Stimulated activated CD8-positive, alpha-beta memory T cell treated with anti-CD3 and anti-CD28 coated beads, Interleukin-4, amount 100 ng/mL, for 24 hours (primary cell): ENCODE measurements around the gene GPAT3.
"Not testable (repeated sequence)": the region's sequence is repeated elsewhere in the genome, so short reads cannot be mapped to it uniquely, and the experiment has no call there.

Experiments used
- DNase-seq: peaks from one replicate; pipeline ENCODE4 v3.0.0-alpha.2; 2020; ENCODE audit warnings: low read depth

The GPAT3 gene

DNA sequence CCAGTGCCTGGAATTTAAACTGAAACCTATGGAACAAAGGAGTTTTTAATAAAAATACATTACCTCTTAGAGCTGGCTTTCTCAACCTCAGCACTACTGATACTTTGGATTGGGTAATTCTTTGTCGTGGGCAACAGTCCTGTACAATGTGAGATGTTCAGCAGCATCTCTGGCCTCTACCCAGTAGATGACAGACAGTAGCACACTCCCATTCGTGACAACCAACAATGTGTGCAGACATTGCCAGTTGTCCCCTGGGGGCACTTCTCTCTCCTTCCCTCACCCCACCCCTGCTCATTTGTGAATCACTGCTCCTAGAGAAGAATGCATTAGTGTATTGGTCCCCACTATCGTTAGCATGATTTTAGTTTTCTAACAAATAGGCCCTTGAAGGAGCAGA lies 16.2 kb downstream of the GPAT3 start:
- DNase-seq: no peak

DNA sequence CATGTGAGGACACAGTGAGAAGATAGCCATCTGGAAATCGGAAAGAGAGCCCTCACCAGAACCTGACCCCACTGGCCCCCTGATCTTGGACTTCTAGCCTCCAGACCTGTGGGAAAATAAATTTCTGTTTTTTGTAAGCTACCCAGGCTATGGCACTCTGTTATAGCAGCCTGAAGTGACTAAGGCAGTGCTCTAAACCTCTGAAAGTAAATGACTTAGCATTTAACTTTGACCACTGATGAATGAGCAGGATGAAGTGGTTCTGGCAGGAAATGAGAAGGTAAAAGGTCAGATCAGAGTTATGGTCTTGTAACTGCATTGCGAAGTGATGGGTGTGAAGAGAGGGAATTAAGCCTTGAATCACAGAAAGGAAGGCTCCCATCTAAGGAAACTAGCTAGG lies 17.0 kb downstream of the GPAT3 start:
- DNase-seq: no peak

DNA sequence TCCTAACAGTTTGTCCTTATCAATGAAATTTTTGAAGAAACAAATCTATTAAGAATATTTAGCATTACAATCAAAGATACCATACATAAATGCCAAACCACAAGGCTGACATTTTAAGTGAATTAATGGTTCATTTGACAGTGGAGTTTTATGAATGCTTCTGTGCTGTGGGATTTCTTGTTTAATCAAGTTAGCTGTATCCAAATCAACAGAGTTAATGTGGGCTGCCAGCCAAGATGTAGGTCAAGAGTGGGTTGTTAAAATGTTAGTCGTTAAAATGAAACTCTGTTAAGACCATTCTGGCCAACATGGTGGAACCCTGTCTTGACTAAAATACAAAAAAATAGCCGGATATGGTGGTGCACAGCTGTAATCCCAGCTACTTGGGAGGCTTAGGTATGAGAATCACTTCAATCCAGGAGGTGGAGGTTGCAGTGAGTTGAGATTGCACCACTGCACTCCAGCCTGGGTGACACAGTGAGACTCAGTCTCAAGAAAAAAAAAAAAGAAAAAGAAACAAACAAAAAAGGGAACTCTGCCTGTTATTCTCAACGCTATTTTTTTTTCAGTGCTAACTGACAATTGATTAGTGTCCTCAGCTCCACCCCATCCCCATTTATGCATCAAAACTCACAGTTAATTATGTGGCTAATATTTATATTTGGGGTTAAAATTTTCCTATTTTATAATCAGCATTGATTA lies 20.2 kb downstream of the GPAT3 start:
- no peak for DNase-seq

DNA sequence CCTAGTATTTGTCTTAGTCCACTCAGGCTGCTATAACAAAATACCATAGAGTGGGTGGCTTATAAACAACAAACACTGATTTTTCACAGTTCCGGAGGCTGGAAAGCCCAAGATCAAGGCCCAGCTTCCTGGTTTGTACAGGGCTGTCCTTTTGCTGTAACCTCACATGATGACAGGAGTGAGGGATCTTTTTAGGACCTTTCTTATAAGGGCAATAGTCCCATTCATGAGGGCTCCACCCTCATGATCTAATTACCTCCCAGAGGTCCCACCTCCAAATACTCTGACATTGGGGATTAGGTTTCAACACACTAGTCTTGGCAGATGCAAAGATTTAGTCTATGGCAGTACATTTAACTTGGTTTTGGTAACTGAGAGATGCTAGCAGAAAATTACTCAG lies 20.9 kb downstream of the GPAT3 start:
- no peak for DNase-seq

DNA sequence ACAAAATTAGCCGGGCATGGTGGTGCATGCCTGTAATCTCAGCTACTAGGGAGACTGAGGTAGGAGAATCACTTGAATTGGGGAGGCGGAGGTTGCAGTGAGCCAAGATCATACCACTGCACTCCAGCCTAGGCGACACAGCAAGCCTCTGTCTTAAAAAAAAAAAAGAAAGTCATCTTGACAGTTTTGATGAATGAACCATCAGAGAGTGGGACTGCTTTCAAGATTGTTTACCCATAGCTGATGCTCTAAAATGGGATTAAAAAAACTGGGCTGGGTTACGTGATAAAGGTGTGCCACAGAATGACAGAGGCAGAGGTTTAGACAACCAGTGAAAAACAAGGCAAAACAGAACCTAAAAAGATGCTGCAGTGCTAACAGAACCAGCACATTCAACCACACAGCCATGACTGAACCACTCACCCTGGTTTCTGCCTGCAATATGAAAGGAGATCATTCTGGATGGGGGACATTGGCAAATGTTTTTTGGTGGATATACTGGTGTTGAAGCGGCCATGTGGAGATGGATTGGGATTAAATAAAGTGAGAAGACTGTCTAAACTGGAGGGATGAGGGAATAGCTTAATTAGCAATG lies 22.2 kb downstream of the GPAT3 start:
- DNase-seq: no peak

DNA sequence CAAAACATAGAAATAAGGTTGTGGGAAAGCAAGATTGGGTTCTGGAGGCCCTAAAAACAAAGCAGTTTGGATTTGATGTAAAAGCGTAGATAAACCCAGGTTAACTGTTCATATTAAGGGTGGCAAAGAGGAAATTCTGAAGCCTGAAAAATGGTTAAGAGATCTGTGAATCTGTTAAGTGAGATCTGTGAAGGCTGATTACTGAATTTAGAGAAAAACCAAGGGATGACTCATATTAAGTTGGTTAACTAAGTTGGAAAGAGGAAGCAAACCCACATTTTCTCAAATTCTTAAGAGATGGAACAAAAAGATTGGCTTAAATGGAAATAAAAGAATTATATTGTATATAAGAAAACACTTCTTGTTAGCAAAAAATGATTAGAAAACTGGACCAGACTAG lies 22.8 kb downstream of the GPAT3 start:
- no peak for DNase-seq

DNA sequence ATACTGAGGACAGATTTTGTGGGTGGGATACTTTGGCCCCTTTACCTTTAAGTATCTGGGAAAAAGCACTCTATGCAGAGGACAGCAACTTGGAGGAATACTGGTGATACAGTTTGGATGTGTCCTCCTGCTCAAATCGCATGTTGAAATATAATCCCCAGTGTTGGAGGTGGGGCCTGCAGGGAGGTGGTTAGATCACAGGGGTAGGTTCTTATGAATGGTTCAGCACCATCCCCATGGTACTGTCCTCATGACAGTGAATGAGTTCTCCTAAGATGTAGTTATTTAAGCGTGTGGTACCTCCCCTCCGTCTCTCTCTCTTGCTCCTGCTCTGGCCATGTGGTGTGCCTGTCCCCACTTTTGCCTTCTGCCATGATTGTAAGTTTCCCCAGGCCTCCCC lies 24.6 kb downstream of the GPAT3 start:
- no peak for DNase-seq

DNA sequence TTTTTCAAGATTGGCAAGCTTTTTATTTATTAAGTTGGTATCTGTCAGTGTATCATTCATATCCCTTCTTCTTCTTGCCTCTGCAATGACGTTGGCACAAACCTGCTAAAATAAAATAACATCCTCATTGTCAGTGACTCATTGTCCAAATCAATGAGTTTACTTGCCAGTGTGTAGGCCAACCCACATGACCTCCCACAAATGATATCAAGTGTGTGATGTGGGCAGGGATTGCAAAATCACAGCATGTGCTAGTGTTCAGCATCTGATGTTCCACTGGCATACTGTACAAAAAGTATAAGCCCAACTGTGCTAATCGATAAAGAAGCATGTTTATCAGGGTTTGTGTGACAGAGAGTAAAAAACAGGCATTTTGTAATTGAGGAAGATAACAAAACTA lies 25.5 kb downstream of the GPAT3 start:
- no peak for DNase-seq

DNA sequence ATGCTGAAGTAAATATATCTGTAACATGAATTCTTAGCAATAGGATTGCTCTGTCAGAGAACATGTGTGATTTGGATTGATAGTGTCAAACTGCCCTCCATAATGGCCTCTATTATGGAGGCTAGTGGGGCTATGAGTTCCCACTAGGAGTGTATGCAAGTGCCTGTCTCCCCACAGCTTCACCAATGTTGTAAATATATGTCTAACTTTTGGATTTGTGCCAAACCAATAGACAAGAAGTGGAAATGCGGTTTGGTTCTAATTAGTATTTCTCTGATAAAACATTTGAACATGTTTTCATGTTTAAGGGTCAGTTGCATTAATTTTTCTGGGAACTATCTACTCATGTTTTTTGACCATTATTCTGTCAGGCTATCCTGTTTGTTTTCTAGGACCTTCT lies 28.1 kb downstream of the GPAT3 start:
- DNase-seq: no peak

DNA sequence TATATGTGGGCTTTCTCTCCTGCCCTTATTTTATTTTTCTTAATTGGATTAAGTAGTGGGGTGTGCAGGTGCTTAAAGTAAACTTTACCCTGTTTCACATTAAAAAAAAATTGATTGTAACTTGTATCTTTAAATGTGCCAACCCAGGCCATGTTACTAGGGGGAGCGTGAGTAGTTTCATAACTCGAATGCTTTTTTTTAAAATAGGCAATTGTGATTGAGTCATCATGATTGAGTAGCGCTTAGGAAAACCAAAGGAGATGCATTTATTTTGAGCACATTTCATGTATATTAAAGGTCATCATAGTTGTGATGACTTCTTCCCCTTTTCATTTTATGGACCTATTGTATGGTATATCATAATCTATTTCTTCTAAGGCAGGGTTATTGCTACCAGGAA lies 32.2 kb downstream of the GPAT3 start:
- no peak for DNase-seq

DNA sequence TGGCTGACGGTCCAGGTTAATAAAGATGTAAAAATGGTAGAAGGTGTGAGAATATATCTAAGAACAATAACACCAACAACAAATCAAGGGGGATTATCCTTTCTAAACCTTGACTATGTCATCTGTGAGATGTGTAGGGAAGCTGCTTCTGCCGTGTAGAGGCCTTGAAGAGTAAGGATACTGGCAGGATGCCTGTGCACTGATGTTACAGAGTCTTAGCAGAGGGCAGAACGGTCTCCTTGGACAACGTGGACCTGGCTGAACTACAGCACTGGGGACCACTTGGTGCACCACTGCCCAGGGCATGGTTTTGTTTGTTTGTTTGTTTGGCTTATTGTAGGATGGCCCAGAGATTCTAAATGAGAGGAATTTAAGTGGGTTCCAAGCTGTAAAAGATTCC lies 33.5 kb downstream of the GPAT3 start:
- no peak for DNase-seq

DNA sequence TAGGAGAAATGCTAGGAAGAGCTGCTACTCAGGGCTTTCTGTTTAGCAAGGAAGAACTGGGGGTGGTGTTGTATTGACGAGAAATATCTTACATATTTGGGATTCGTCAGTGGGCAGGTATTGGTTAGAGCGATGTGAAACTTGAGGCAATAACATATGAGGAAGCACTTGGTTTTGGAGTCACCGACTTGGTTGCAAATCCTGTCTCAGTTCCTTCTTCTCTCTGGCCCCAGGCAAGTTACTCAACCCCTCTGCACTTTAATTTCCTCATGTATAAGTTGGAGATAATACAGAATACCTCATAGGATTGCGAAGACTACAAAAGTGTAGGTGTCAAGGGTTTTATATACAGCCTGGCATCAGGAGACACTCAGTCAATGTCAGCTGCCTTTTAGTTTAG lies 34.1 kb downstream of the GPAT3 start:
- no peak for DNase-seq

DNA sequence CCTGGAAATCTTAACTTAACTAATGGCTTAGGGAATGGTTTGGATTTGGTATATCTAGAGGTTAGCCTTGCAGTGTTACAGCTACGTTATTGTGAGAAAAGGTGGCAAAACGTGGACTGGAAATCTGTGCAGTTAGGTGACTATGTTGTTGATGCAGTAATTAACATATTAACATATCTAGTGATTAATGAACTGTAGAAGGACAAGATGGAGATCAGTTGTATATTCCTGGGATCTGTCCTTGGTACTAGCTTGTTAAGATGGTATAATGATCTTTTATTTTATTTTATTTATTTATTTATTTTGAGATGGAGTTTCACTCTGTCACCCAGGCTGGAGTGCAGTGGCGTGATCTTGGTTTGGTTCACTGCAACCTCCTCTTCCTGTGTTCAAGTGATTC lies 36.9 kb downstream of the GPAT3 start:
- no peak for DNase-seq

DNA sequence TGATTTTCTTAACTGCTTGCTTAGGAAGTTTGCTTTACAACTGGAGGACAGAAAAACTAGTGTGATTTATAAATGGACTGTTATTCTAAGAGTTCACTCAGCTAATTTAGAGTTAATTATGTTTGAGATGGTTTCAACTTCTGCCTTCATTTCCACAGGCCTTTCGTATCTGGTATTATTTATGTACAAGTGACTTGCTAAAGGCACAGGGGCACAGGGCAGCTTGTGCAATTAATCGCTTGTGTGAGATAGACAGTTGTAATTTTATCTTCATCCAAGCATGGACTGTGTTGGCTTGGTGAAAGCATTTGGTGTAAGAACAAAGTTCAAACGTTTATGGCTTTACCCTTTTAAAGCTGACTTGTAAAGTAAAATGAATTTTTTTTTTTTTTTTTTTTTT lies 38.3 kb downstream of the GPAT3 start:
- no peak for DNase-seq

DNA sequence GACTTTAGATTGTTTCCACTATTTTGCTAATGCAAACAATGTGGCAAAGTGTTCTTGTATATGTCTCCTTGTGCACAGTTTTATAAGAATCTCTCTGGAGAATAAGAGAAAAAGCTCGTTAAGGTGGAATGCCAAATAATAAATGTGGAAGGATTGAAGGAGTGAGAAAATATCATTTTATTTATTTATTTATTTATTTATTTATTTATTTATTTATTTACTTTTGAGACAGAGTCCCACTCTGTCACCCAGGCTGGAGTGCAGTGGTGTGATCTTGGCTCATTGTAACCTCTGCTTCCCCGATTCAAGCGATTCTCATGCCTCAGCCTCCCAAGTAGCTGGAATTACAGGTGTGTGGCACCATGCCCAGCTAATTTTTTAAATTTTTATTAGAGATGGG lies 40.3 kb downstream of the GPAT3 start:
- not testable (repeated sequence) for DNase-seq

DNA sequence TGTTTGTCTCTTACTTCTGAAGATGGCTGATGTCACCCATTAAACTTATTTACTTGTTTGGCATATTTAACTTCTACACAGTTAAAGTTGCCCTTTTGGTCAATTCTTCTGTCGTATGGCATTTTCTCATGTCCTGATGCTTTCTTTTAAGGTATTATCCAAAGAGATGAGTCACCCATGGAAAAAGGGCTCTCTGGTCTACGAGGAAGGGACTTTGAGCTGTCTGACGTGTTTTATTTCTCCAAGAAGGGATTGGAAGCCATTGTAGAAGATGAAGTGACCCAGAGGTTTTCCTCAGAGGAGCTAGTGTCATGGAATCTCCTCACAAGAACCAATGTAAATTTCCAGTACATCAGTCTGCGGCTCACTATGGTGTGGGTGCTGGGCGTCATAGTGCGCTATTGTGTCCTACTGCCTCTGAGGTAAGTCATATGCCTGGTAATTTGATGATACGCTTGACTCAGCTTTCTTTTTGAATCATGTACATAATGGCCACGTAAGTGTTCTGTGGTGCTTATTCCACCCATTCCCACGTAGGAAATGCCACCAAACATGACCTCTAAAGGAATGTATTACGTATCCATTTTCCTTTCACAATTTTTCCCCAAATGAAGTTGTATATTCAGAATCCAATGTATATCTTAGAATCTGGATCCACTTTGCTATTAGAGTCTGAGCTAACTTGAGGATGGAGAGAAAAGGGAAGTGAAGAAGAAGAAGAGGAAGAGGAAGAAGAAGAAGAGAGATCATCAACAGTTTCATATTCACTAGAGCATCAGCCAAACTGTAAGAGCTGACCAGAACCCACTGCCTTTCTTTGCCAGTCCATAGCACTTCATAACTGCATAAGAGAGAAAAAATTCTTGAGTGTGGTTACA lies 45.7 kb downstream of the GPAT3 start:
- no peak for DNase-seq

DNA sequence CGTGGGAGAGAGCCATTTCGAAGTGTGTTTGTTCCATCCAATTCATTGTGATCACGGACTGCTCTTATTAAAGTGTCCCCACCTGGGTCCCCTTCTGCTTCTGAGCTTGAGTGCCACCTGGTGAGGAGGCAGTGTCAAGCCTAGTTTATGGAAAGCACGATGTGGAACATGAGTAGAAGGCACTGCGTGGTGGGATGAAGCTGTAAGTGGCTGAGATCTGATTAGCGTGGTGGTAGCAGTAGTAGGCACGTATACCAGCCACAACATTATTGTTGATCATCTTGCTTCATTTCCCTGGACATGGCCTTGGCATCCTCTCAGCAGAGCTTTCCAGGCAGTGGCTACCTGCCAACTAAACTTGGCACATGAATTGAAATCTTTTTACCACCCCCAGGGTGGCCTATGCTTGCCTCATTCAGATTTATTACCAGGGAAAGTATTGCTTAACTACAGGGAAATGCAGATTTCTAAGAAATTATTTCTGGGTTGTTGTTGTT lies 46.4 kb downstream of the GPAT3 start:
- no peak for DNase-seq

DNA sequence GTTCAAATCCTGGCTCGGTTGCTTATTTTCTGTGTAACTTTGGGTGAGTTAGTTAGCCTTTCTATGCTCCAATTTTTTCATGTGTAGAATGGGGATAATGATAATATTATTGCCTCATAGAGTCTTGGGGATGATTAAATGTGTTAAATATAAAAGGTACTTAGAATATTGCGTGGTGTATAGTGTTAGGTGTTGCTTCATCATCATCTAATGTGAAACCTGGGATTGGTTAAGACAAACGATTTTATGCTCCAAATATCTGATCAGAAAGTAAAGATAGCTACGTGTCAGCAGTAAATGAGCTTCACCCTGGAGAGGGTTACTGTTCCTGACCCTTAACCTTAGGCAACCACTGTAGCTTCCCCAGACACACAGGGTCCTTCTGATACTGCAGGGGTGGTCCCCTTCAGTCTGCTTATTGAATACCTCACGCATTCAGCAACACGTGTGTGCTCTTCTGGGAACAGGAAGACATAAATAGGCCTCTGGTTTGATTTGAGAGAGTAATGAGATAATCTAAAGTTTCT lies 50.1 kb downstream of the GPAT3 start:
- no peak for DNase-seq

DNA sequence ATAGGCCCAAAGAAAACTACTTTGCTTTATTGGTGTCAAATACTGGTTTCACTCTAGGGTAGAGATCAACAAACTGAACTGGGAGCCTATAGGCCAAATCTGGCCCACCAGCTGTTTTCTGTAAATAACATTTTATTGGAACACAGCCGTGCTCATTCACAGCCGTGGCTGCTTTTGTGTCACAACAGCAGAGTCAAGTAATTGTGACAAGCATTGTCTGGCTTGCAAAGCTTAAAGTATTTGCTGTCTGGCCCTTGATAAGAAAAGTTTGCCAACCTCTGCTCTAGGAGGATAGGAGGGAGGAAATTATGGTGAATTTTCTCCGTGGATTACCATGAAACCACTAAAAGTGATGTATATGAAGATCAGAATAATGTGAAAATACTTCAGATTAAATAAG lies 53.4 kb downstream of the GPAT3 start:
- no peak for DNase-seq

DNA sequence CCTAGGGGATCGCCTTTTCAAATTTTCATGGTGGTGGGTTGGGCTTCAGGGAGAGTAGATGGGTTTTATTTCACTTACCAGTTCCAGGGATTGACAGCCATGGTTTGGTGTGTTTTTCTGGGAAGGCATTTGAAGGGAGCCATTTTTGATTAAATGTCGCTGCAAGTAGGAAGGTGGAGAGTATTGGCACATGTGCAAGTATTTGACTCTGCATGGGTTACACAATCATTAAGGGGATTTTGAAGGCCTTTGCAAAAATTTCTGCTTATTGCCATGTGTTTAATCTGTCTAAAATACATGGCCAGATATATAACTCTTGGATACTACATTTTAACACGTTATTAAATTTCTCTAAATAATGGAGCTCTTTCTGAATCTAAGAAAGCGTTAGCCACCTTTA lies 55.1 kb downstream of the GPAT3 start:
- no peak for DNase-seq

DNA sequence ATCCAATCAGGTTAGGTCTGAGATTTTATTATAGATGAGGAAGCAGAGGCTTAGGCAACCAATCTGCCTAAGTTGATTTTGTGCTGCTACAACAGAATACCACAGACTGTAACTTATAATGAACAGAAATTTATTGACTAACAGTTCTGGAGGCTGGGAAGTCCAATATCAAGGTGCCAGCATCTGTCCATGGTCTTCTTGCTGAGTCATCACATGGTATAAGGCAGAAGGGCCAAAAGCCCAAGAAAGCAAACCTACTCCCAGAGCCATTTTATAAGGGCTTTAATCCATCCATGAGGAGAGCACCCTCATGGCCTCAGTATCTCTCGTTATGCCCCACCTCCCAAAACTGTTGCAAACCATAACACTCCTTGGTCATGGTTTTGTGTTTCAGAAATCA lies 55.8 kb downstream of the GPAT3 start:
- DNase-seq: no peak

DNA sequence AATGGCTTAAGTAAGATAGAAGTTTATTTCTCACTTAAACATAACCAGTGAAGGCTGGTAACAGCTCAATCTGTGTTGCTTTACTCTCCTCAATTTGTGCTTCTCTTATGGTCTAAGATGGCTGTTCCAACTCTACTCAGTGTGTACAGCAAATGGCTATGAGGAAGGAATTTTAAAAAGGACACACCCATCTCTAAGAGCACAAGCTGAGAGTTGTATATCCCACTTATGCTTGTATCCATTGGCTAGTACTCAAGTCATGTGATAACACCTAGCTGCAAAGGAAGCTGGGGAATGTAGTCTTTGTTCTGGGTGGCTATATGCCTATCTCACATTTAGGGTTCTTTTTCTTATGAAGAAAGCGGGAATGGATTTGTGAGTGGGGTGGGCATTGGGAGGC lies 63.3 kb downstream of the GPAT3 start:
- no peak for DNase-seq

DNA sequence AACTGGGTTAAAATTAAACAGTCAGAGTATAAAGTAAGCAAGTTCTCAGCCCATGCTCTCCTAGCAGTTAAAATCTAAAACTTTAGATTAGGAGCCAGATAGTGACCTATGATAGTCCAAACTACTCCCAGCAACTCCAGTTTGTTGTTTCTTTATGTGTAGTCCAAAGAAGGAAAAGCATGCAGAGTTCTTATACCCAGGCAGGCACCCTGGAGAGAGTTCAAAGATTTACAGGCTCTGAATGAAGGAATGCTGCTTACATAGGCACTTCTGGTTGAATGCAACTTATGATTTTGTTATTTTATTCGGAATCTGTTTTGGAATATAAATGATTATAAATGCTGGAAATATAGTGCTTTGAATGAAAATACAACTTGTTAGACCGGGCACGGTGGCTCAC lies 67.2 kb downstream of the GPAT3 start:
- no peak for DNase-seq
